Mesenteric fat pad (tissue), 1 donor: ENCODE data around the gene DSG1. TPM values are rescaled to one million over a fixed set of nuclear protein-coding genes. Genes with fewer than 3 reads are reported as not detected.
"Not testable (repeated sequence)": the region's sequence is repeated elsewhere in the genome, so short reads cannot be mapped to it uniquely, and the experiment has no call there.

Experiments
- DNase-seq: peaks from one replicate; pipeline ENCODE4 v3.0.0-alpha.2; 2020; ENCODE audit warnings: low spot score
- long read RNA-seq: library from polyadenylated mRNA; unstranded; transcript quantifications from one replicate; pipeline ENCODE4 v2.0.0, GENCODE V29; 2020
- total RNA-seq: library from RNA; stranded (reverse); fragmentation: NEBNext Ultra II Directional; extraction: Animal tissue kit (Norgen Biotek cat#: 25700); gene quantifications from one replicate; pipeline ENCODE4 v1.2.1, GENCODE V29; 2021
- donor health status: DM: yes; HTN: yes; CAD: no.

Gene DSG1
- total RNA-seq = not detected
- long read RNA-seq = 0 reads

GRCh38 chr18:31317860-31318259 is at the start of gene DSG1:
Gene DSG1 (plus strand): TSS chr18:31318160. CDS start chr18:31318301, 141 bp downstream.
- DNase-seq = no peak

GRCh38 chr18:31268985-31269406 is 49.0 kb upstream of the DSG1 start:
- DNase-seq = no peak

- no peak for DNase-seq
Observed at GRCh38 chr18:31269566-31269965, 48.4 kb upstream of the DSG1 start.

- DNase-seq = no peak
Observed at GRCh38 chr18:31270578-31270977, 47.4 kb upstream of the DSG1 start.

GRCh38 chr18:31273812-31274527 is 44.0 kb upstream of the DSG1 start:
- DNase-seq = no peak

GRCh38 chr18:31274931-31275330 is 43.0 kb upstream of the DSG1 start:
- no peak for DNase-seq

- DNase-seq = no peak
Observed at GRCh38 chr18:31275722-31276463, 42.1 kb upstream of the DSG1 start.

GRCh38 chr18:31278609-31279071 is 39.3 kb upstream of the DSG1 start:
- no peak for DNase-seq

GRCh38 chr18:31280502-31280901 is 37.5 kb upstream of the DSG1 start:
- DNase-seq = no peak

- DNase-seq = no peak
Observed at GRCh38 chr18:31281437-31281836, 36.5 kb upstream of the DSG1 start.

GRCh38 chr18:31289446-31289845 is 28.5 kb upstream of the DSG1 start:
- DNase-seq = not testable (repeated sequence)

- DNase-seq = no peak
Observed at GRCh38 chr18:31291688-31292087, 26.3 kb upstream of the DSG1 start.

- DNase-seq = no peak
Observed at GRCh38 chr18:31294199-31294747, 23.7 kb upstream of the DSG1 start.

- DNase-seq = no peak
Observed at GRCh38 chr18:31297248-31297647, 20.7 kb upstream of the DSG1 start.

GRCh38 chr18:31301201-31301655 is 16.7 kb upstream of the DSG1 start:
- no peak for DNase-seq

GRCh38 chr18:31302991-31303390 is 15.0 kb upstream of the DSG1 start:
- no peak for DNase-seq

- DNase-seq = no peak
Observed at GRCh38 chr18:31303771-31304170, 14.2 kb upstream of the DSG1 start.

- no peak for DNase-seq
Observed at GRCh38 chr18:31309115-31309514, 8.8 kb upstream of the DSG1 start.

- no peak for DNase-seq
Observed at GRCh38 chr18:31316974-31317373, 986 bp upstream of the DSG1 start.

- DNase-seq = no peak
Observed at GRCh38 chr18:31321719-31322118, 3.8 kb downstream of the DSG1 start.

- no peak for DNase-seq
Observed at GRCh38 chr18:31325051-31325450, 7.1 kb downstream of the DSG1 start.

GRCh38 chr18:31329787-31330438 is 12.0 kb downstream of the DSG1 start:
- no peak for DNase-seq
